Stimulated activated memory B cell treated with anti-CD40 and anti-IgM and Interleukin-4, amounts not matched to agents 10 μg/mL and 1 μg/mL and 100 μg/mL, for 72 hours (primary cell): Measurements from ENCODE around the gene PPP1R36.

Source experiments
- ATAC-seq: fragments of 150-1000 bp; cut with Tn5 transposase; 2 replicates; pipeline ENCODE4 v1.10.0; 2021
- H3K27ac Mint-ChIP-seq: one replicate; pipeline ENCODE4 v1.8.0; 2022; ENCODE audit warnings: mild to moderate bottlenecking, mixed read lengths
- H3K27me3 Mint-ChIP-seq: one replicate; pipeline ENCODE4 v1.8.0; 2022; ENCODE audit warnings: mixed read lengths
- H3K36me3 Mint-ChIP-seq: one replicate; pipeline ENCODE4 v1.8.0; 2022; ENCODE audit warnings: mixed read lengths
- H3K4me1 Mint-ChIP-seq: one replicate; pipeline ENCODE4 v1.8.0; 2022; ENCODE audit warnings: mixed read lengths
- H3K4me3 Mint-ChIP-seq: one replicate; pipeline ENCODE4 v1.8.0; 2022; ENCODE audit warnings: mild to moderate bottlenecking, moderate library complexity, mixed read lengths
- H3K9me3 Mint-ChIP-seq: one replicate; pipeline ENCODE4 v1.8.0; 2022; ENCODE audit warnings: mixed read lengths

Gene PPP1R36

GRCh38 chr14:64573109-64573508 lies 23.3 kb downstream of the PPP1R36 start:
- no peak overlapping the region for H3K4me3 Mint-ChIP-seq
- no peak overlapping the region for H3K27ac Mint-ChIP-seq
- no peaks in the 10 kb centered on the region for H3K4me1 Mint-ChIP-seq
- no peak for ATAC-seq
- H3K36me3 Mint-ChIP-seq, result no peaks in the 10 kb centered on the region
- no peaks in the 10 kb centered on the region for H3K27me3 Mint-ChIP-seq
- H3K9me3 Mint-ChIP-seq, result no peaks in the 10 kb centered on the region

GRCh38 chr14:64574371-64575107 lies 24.8 kb downstream of the PPP1R36 start:
- Mint-ChIP-seq H3K36me3 (no peaks in the 10 kb centered on the region), H3K4me3 (no peak overlapping the region), H3K27me3 (no peaks in the 10 kb centered on the region), H3K4me1 (no peaks in the 10 kb centered on the region), H3K9me3 (no peaks in the 10 kb centered on the region), H3K27ac (no peak overlapping the region)
- no peak for ATAC-seq

GRCh38 chr14:64577211-64577610 lies 27.4 kb downstream of the PPP1R36 start:
- Mint-ChIP-seq H3K4me1 (no peaks in the 10 kb centered on the region), H3K27ac (no peak overlapping the region), H3K36me3 (no peaks in the 10 kb centered on the region), H3K4me3 (no peak overlapping the region), H3K27me3 (no peaks in the 10 kb centered on the region), H3K9me3 (no peaks in the 10 kb centered on the region)
- no peak for ATAC-seq

- Mint-ChIP-seq H3K36me3 (no peaks in the 10 kb centered on the region), H3K9me3 (no peaks in the 10 kb centered on the region), H3K4me1 (no peaks in the 10 kb centered on the region), H3K27ac (no peak overlapping the region), H3K27me3 (no peaks in the 10 kb centered on the region), H3K4me3 (no peak overlapping the region)
- ATAC-seq, result no peak
Observed at GRCh38 chr14:64580467-64580866, 30.7 kb downstream of the PPP1R36 start.

GRCh38 chr14:64581363-64581762 lies 31.6 kb downstream of the PPP1R36 start:
- Mint-ChIP-seq H3K36me3 (no peaks in the 10 kb centered on the region), H3K27ac (no peak overlapping the region), H3K27me3 (no peaks in the 10 kb centered on the region), H3K4me1 (no peaks in the 10 kb centered on the region), H3K4me3 (no peak overlapping the region), H3K9me3 (no peaks in the 10 kb centered on the region)
- ATAC-seq, result no peak

DNA sequence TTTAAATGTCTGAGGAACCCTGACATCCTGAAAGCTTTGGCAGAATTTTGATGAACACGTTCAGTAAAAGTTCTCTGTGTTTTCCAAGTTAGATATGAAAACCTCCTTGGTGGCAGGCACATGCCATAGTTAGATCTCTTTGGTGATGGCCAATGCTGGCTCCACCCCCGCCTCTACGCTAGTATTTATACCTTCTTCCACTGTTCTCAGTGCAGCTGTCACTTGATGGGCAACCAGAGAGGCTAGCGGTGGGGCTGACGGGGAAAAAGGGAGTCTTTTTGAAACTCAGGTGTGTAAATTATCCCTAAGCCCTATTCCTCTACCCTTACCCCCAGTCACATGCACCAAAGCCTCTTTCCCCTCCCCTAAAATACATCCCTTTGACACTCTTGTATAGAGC lies 32.1 kb downstream of the PPP1R36 start:
- Mint-ChIP-seq H3K4me1 (no peaks in the 10 kb centered on the region), H3K36me3 (no peaks in the 10 kb centered on the region), H3K27ac (no peak overlapping the region), H3K4me3 (no peak overlapping the region), H3K9me3 (no peaks in the 10 kb centered on the region), H3K27me3 (no peaks in the 10 kb centered on the region)
- no peak for ATAC-seq

GRCh38 chr14:64584190-64584589 lies 34.4 kb downstream of the PPP1R36 start:
- no peaks in the 10 kb centered on the region for H3K27me3 Mint-ChIP-seq
- H3K27ac Mint-ChIP-seq, result no peak overlapping the region
- H3K9me3 Mint-ChIP-seq, result no peaks in the 10 kb centered on the region
- no peaks in the 10 kb centered on the region for H3K4me1 Mint-ChIP-seq
- ATAC-seq, result no peak
- H3K4me3 Mint-ChIP-seq, result no peak overlapping the region
- H3K36me3 Mint-ChIP-seq, result no peaks in the 10 kb centered on the region

GRCh38 chr14:64591809-64592208 lies 42.0 kb downstream of the PPP1R36 start:
- H3K4me1 Mint-ChIP-seq, result no peaks in the 10 kb centered on the region
- H3K27me3 Mint-ChIP-seq, result no peaks in the 10 kb centered on the region
- H3K4me3 Mint-ChIP-seq, result no peak overlapping the region
- H3K36me3 Mint-ChIP-seq, result no peaks in the 10 kb centered on the region
- H3K27ac Mint-ChIP-seq, result no peak overlapping the region
- no peaks in the 10 kb centered on the region for H3K9me3 Mint-ChIP-seq
- ATAC-seq, result no peak

GRCh38 chr14:64594438-64594837 lies 44.7 kb downstream of the PPP1R36 start:
- Mint-ChIP-seq H3K9me3 (no peaks in the 10 kb centered on the region), H3K27ac (no peak overlapping the region)

DNA sequence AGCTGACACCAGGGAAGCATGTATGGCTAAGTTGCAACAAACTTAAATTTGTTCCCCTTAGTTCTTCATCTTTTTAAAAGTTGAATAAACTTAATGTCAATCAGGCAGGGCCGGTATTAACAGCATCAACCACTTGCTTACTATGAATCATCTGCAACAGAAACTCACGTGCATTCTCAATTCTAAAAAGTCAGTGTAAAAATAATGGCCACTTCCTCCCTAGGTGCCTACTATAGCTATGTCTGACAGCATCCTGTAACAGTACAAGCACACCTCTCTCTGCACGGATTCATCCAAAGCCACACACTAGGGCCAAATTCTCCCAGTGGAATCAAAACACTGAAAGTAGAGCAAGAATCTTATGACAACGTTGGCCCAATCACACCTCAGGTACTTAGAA lies 48.6 kb downstream of the PPP1R36 start:
- Mint-ChIP-seq H3K36me3 (no peaks in the 10 kb centered on the region), H3K4me3 (no peak overlapping the region), H3K27ac (no peak overlapping the region), H3K27me3 (peaks cover 25% of the 10 kb centered on the region), H3K4me1 (no peaks in the 10 kb centered on the region), H3K9me3 (no peaks in the 10 kb centered on the region)
- peak; percentile 34 for ATAC-seq

More at GRCh38 chr14:64594438-64594837, 44.7 kb downstream of the PPP1R36 start:
- no peaks in the 10 kb centered on the region for H3K27me3 Mint-ChIP-seq
- no peak overlapping the region for H3K4me3 Mint-ChIP-seq
- no peak for ATAC-seq
- H3K36me3 Mint-ChIP-seq, result no peaks in the 10 kb centered on the region
- H3K4me1 Mint-ChIP-seq, result no peaks in the 10 kb centered on the region

DNA sequence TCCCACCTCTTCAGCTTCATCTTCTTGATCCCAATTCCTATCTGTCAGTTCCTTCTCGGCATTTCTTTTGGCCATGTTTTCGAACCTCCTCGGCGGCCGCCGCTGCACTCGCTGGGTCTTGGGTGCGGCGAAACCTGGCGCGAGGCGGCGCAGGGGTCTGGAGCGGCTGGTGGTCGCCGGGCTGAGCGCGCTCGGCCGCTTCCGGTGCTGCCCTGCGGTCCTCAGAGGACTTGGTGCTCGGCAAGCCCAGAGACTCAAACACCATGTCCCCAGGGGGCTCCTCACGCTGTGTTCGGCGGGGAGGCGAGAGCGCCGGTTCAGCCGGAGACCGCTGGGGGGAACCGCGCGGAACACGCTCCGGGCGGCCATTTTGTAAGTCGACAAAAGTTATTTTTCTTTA lies 51.8 kb downstream of the PPP1R36 start:
- Mint-ChIP-seq H3K36me3 (no peaks in the 10 kb centered on the region), H3K27me3 (peaks cover 39% of the 10 kb centered on the region), H3K9me3 (no peaks in the 10 kb centered on the region), H3K4me3 (no peak overlapping the region), H3K27ac (no peak overlapping the region), H3K4me1 (no peaks in the 10 kb centered on the region)
- no peak for ATAC-seq

DNA sequence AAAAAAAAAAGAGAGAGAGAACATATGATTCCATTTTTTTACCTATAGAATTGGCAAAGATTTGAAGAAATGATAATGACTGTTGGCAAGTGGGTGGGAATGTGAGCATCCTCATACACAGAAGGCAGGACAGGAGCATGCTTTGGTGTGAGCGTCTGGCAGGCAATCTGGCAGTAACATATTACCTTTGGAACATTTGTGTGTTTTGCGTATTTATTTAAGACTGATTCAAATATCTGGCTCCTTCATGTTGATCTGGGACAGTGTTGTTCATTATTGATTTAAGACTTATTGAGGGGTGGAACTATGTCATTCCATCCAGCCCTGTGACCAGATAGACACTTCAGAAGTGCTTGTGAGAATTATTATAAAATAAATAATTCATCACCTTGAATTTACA lies 53.1 kb downstream of the PPP1R36 start:
- no peak overlapping the region for H3K4me3 Mint-ChIP-seq
- no peak overlapping the region for H3K27ac Mint-ChIP-seq
- H3K9me3 Mint-ChIP-seq, result no peaks in the 10 kb centered on the region

GRCh38 chr14:64604001-64604400 lies 54.2 kb downstream of the PPP1R36 start:
- Mint-ChIP-seq H3K27me3 (peaks cover 41% of the 10 kb centered on the region), H3K4me3 (no peak overlapping the region), H3K27ac (no peak overlapping the region), H3K4me1 (no peaks in the 10 kb centered on the region), H3K36me3 (no peaks in the 10 kb centered on the region), H3K9me3 (no peaks in the 10 kb centered on the region)
- no peak for ATAC-seq

More for the DNA sequence above, 53.1 kb downstream of the PPP1R36 start:
- no peaks in the 10 kb centered on the region for H3K4me1 Mint-ChIP-seq
- no peaks in the 10 kb centered on the region for H3K36me3 Mint-ChIP-seq
- ATAC-seq, result no peak
- H3K27me3 Mint-ChIP-seq, result peaks cover 41% of the 10 kb centered on the region

DNA sequence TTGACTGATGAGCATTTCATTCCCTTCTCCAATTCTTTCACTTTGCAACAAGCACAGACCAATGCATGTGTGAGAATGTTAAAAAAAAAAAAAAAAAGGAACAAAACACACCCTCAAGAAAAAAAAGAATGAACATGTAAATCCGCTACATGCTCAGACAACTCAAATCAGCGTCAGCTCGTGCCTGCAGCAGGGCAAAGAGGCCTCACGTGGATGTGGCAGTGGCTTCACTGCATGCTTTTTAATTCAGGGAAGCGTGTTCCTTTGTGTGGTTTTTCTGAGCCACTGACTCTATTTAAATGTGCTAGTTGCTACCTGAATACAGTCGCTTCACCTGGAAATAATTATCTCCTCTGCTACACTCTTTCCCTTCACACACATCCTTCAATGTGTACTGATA lies 55.1 kb downstream of the PPP1R36 start:
- Mint-ChIP-seq H3K27ac (no peak overlapping the region), H3K4me3 (no peak overlapping the region), H3K36me3 (no peaks in the 10 kb centered on the region), H3K27me3 (peaks cover 41% of the 10 kb centered on the region), H3K4me1 (no peaks in the 10 kb centered on the region), H3K9me3 (no peaks in the 10 kb centered on the region)
- ATAC-seq, result no peak

GRCh38 chr14:64605926-64606685 lies 56.3 kb downstream of the PPP1R36 start:
- Mint-ChIP-seq H3K27me3 (peaks cover 32% of the 10 kb centered on the region), H3K9me3 (no peaks in the 10 kb centered on the region), H3K4me1 (no peaks in the 10 kb centered on the region), H3K36me3 (no peaks in the 10 kb centered on the region), H3K4me3 (no peak overlapping the region), H3K27ac (no peak overlapping the region)
- ATAC-seq, result no peak
